HCT116 (cell line): ENCODE results near the gene DDX39A. TPM values are rescaled to one million over a fixed set of nuclear protein-coding genes. Genes with fewer than 3 reads are reported as not detected.

Source experiments
- ATAC-seq: fragments of 200-7000 bp; cut with Tn5 transposase; 2 replicates; pipeline ENCODE4 v1.9.1; 2020; ENCODE audit warnings: mild to moderate bottlenecking, moderate library complexity
- BruUV-seq: library from RNA; stranded (reverse); fragments of 400-500 nt; replicated peaks from 2 replicates; lab custom pipeline; 2021; lab: Mats Ljungman, UMichigan
- CTCF ChIA-PET: fragments of 300-600 bp; sonication (Branson Sonifier 250); formaldehyde crosslinking; loops from one replicate; lab custom pipeline; 2021; ENCODE audit warnings: antibody characterized with exemption; lab: Charles Lee
- POLR2A ChIA-PET: fragments of 300-600, 350-600 bp; sonication (Branson Sonifier 250); formaldehyde crosslinking; loops from one replicate; lab custom pipeline; 2021; ENCODE audit warnings: antibody characterized with exemption; lab: Charles Lee
- RAD21 ChIA-PET, 2 experiments: fragments of 300-600 bp; sonication (Branson Sonifier 250); formaldehyde crosslinking; loops; one replicate each; lab custom pipeline; 2023; ENCODE audit warnings: low total read pairs in 2 of 2; ENCODE audit not compliant: uncharacterized antibody in 2 of 2, unreplicated experiment in 2 of 2, low non-redundant PET in 1 of 2; lab: Charles Lee
- DNase-seq: peaks from one replicate; pipeline ENCODE4 v3.0.0-alpha.2; 2010; ENCODE audit warnings: low read depth, low spot score
- H2AFZ ChIP-seq: fragments of 200-600 bp; shearing (Covaris generic), sonication (generic); 2 replicates; pipeline ENCODE4 v1.6.1; 2017; ENCODE audit warnings: low read depth, mixed run types, mixed read lengths, antibody characterized with exemption, low read length; ENCODE audit not compliant: poor library complexity, severe bottlenecking
- H3K27ac ChIP-seq: 2 replicates; pipeline ENCODE4 v1.5.1; 2012; ENCODE audit warnings: low read depth, low read length
- H3K27me3 ChIP-seq: fragments of 200-600 bp; sonication (generic); 2 replicates; pipeline ENCODE4 v1.6.1; 2016; ENCODE audit warnings: mixed run types, low read length, mixed read lengths; ENCODE audit not compliant: insufficient read depth
- H3K36me3 ChIP-seq, 2 experiments: fragments of 200-500 bp in 1 of 2; fragments of 200-600 bp in 1 of 2; sonication (Bioruptor generic) in 1 of 2; sonication (generic) in 1 of 2; 2 replicates each; pipeline versions ENCODE4 v1.5.1 to v1.6.1; 2014 to 2016; ENCODE audit warnings: low read length in 2 of 2, inconsistent platforms in 1 of 2, mixed read lengths in 1 of 2, mixed run types in 1 of 2; ENCODE audit not compliant: insufficient read depth in 2 of 2, control insufficient read depth in 1 of 2
- H3K4me1 ChIP-seq, 2 experiments: fragments of 200-600 bp in 1 of 2; sonication (generic) in 1 of 2; 2 replicates each; pipeline versions ENCODE4 v1.5.1 to v1.6.1; 2012 to 2017; ENCODE audit warnings: low read length in 2 of 2, inconsistent platforms in 1 of 2, mild to moderate bottlenecking in 1 of 2, mixed read lengths in 1 of 2, mixed run types in 1 of 2, moderate library complexity in 1 of 2; ENCODE audit not compliant: insufficient read depth in 2 of 2, control insufficient read depth in 1 of 2
- H3K4me2 ChIP-seq: fragments of 200-600 bp; sonication (generic); 2 replicates; pipeline ENCODE4 v1.6.1; 2017; ENCODE audit warnings: mixed run types, low read length, mixed read lengths
- H3K4me3 ChIP-seq, 2 experiments: fragments of 200-600 bp in 1 of 2; sonication (generic) in 1 of 2; replicated peaks in 1 of 2; 2 replicates each; pipeline ENCODE4 v1.5.1; 2011 to 2016; ENCODE audit warnings: low read length in 2 of 2, control low read depth in 1 of 2, low read depth in 1 of 2, mild to moderate bottlenecking in 1 of 2, mixed read lengths in 1 of 2, mixed run types in 1 of 2
- H3K79me2 ChIP-seq: fragments of 200-600 bp; sonication (generic); 2 replicates; pipeline ENCODE4 v1.6.1; 2017; ENCODE audit warnings: mild to moderate bottlenecking, mixed run types, low read length, moderate library complexity, mixed read lengths; ENCODE audit not compliant: insufficient read depth
- H3K9ac ChIP-seq: fragments of 200-600 bp; sonication (generic); 2 replicates; pipeline ENCODE4 v1.6.1; 2016; ENCODE audit warnings: low read length, mixed read lengths
- H3K9me2 ChIP-seq: fragments of 200-600 bp; sonication (generic), shearing (Covaris generic); 2 replicates; pipeline ENCODE4 v1.6.1; 2017; ENCODE audit warnings: mixed run types, mild to moderate bottlenecking, moderate library complexity; ENCODE audit not compliant: insufficient read depth
- H3K9me3 ChIP-seq, 2 experiments: fragments of 200-500 bp in 1 of 2; fragments of 200-600 bp in 1 of 2; sonication (Bioruptor generic) in 1 of 2; sonication (generic) in 1 of 2; 2 replicates each; pipeline ENCODE4 v1.6.1; 2014 to 2017; ENCODE audit warnings: low read length in 2 of 2, mixed read lengths in 2 of 2, inconsistent platforms in 1 of 2, low read depth in 1 of 2, mild to moderate bottlenecking in 1 of 2, mixed run types in 1 of 2, moderate library complexity in 1 of 2; ENCODE audit not compliant: control insufficient read depth in 1 of 2, insufficient read depth in 1 of 2
- H4K20me1 ChIP-seq: fragments of 200-600 bp; sonication (generic), shearing (Covaris generic); 2 replicates; pipeline ENCODE4 v1.6.1; 2017; ENCODE audit warnings: mixed run types, mild to moderate bottlenecking, moderate library complexity; ENCODE audit not compliant: insufficient read depth
- CBX3 ChIP-seq: IDR thresholded peaks from 2 replicates; pipeline ENCODE4 v1.6.1; 2012; ENCODE audit warnings: low read depth
- CEBPB ChIP-seq: IDR thresholded peaks from 2 replicates; pipeline ENCODE4 v1.6.1; 2012; ENCODE audit warnings: low read depth
- EGR1 ChIP-seq: IDR thresholded peaks from 2 replicates; pipeline ENCODE4 v1.6.1; 2012; ENCODE audit warnings: low read depth
- ELF1 ChIP-seq: IDR thresholded peaks from 2 replicates; pipeline ENCODE4 v1.6.1; 2012; ENCODE audit warnings: low read depth, borderline replicate concordance
- EZH2 ChIP-seq: fragments of 200-600 bp; sonication (generic); IDR thresholded peaks from 2 replicates; pipeline ENCODE4 v1.6.1; 2017; ENCODE audit warnings: antibody characterized with exemption, mixed run types
- EZH2phosphoT487 ChIP-seq: fragments of 200-600 bp; IDR thresholded peaks from 2 replicates; pipeline ENCODE4 v1.6.1; 2018; ENCODE audit warnings: antibody characterized with exemption, borderline replicate concordance
- FOSL1 ChIP-seq: IDR thresholded peaks from 2 replicates; pipeline ENCODE4 v1.6.1; 2012; ENCODE audit warnings: low read depth
- POLR2A ChIP-seq: IDR thresholded peaks from 2 replicates; pipeline ENCODE4 v1.7.0; 2011; ENCODE audit warnings: borderline replicate concordance; ENCODE audit not compliant: insufficient read depth, insufficient read length; ENCODE audit errors: extremely low read depth
- RAD21 ChIP-seq: IDR thresholded peaks from 2 replicates; pipeline ENCODE4 v1.6.1; 2012; ENCODE audit warnings: low read depth, mild to moderate bottlenecking
- SIN3A ChIP-seq: IDR thresholded peaks from 2 replicates; pipeline ENCODE4 v1.6.1; 2012; ENCODE audit warnings: low read depth
- SRF ChIP-seq: IDR thresholded peaks from 2 replicates; pipeline ENCODE4 v1.6.1; 2012; ENCODE audit warnings: low read depth
- TCF7L2 ChIP-seq: IDR thresholded peaks from 2 replicates; pipeline ENCODE4 v1.7.0; 2011; ENCODE audit warnings: borderline replicate concordance, inconsistent platforms; ENCODE audit not compliant: insufficient read depth, insufficient read length; ENCODE audit errors: extremely low read depth
- YY1 ChIP-seq: IDR thresholded peaks from 2 replicates; pipeline ENCODE4 v1.6.1; 2011; ENCODE audit warnings: low read length, low read depth, moderate library complexity, mild to moderate bottlenecking; ENCODE audit not compliant: insufficient replicate concordance; ENCODE audit errors: extremely low read depth
- ZFX ChIP-seq: fragments of 450-650 bp; IDR thresholded peaks from 2 replicates; pipeline ENCODE4 v1.6.1; 2017
- ZNF274 ChIP-seq: fragments of 200-500 bp; sonication (Bioruptor generic); IDR thresholded peaks from 2 replicates; pipeline ENCODE4 v1.6.1; 2014; ENCODE audit warnings: mild to moderate bottlenecking, low read depth, low read length, inconsistent platforms
- intact Hi-C: fragments of 100-400 bp; cut with micrococcal nuclease; formaldehyde crosslinking; loops from 2 replicates; pipeline ENCODE4 v1.10.0; 2022
- total RNA-seq: library from RNA; stranded (reverse); gene quantifications from one replicate; pipeline ENCODE4 v1.2.1, GENCODE V29; 2021; ENCODE audit not compliant: unreplicated experiment
- TF ChIP-seq, protein P1 (sequence below): IDR thresholded peaks from 2 replicates; pipeline ENCODE4 v1.6.1; 2012; ENCODE audit warnings: low read depth
- TF ChIP-seq, protein P2 (sequence below): IDR thresholded peaks from 2 replicates; pipeline ENCODE4 v1.6.1; 2011; ENCODE audit warnings: mild to moderate bottlenecking, low read length, moderate library complexity; ENCODE audit not compliant: insufficient replicate concordance; ENCODE audit errors: extremely low read depth
- TF ChIP-seq, protein P3 (sequence below), 3 experiments: fragments of 200-600 bp in 1 of 3; sonication (generic) in 1 of 3; IDR thresholded peaks in 2 of 3; conservative IDR thresholded peaks in 1 of 3; 2 replicates each; pipeline ENCODE4 v1.5.1; 2012 to 2017; ENCODE audit warnings: low read depth in 2 of 3, low read length in 2 of 3, antibody characterized with exemption in 1 of 3, borderline replicate concordance in 1 of 3, control low read depth in 1 of 3, mild to moderate bottlenecking in 1 of 3, mixed read lengths in 1 of 3, mixed run types in 1 of 3, moderate library complexity in 1 of 3; ENCODE audit not compliant: insufficient read depth in 1 of 3

The DDX39A gene
- total RNA-seq, 1 experiment from 2014 or later: 152 TPM

DNA sequence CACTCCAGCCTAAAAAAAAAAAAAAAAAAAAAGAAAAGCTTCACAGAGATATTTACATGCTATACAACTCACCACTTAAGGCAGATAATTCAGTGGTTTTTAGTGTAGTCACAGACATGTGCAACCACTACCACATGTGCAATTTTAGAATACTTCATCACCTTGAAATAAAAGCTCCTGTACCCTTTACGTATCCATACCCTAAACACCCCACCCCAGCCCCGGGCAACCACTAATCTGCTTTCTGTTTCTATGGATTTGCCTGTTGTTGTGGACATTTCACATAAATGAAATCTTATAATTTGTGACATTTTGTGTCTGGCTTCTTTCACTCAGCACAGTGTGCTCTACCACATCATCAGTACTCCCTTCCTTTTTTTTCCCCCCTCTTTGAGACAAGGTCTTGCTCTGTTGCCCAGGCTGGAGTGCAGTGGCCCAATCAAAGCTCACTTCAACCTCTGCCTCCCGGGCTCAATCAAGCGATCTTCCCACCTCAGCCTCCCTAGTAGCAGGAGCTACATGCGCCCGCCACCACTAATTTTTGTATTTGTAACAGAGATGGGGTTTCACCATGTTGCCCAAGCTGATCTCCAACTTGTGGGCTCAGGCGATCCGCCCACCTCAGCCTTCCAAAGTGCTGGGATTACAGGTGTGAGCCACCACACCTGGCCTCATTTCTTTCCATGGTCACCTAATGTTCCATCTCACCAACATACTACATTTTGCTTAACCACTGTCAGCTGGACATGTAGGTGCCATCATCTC is 4.0 kb downstream of the DDX39A start:
- Histone ChIP-seq H4K20me1 (peaks cover 21% of the 10 kb centered on the region; the same call in 1 of the 2 replicates), H3K9ac (no peak overlapping the region), H3K9me3 (no peaks in the 10 kb centered on the region), H3K4me2 (no peak overlapping the region), H3K9me2 (no peaks in the 10 kb centered on the region), H3K4me3 (no peak overlapping the region), H3K36me3 (peaks cover 24 to 32% of the 10 kb centered on the region in 2 experiments), H3K4me1 (peaks cover 10 to 29% of the 10 kb centered on the region in 2 experiments), H3K27ac (no peak overlapping the region; the same call in 1 of the 2 replicates), H2AFZ (no peak overlapping the region), H3K27me3 (no peaks in the 10 kb centered on the region), H3K79me2 (peaks cover 84% of the 10 kb centered on the region)
- RAD21 ChIA-PET: no interaction called here
- CTCF ChIA-PET: no interaction called here
- TF ChIP-seq EGR1: no peak
- no peak for TF ChIP-seq YY1
- no peak for TF ChIP-seq RAD21
- no peak for TF ChIP-seq CBX3
- TF ChIP-seq, protein P1, sequence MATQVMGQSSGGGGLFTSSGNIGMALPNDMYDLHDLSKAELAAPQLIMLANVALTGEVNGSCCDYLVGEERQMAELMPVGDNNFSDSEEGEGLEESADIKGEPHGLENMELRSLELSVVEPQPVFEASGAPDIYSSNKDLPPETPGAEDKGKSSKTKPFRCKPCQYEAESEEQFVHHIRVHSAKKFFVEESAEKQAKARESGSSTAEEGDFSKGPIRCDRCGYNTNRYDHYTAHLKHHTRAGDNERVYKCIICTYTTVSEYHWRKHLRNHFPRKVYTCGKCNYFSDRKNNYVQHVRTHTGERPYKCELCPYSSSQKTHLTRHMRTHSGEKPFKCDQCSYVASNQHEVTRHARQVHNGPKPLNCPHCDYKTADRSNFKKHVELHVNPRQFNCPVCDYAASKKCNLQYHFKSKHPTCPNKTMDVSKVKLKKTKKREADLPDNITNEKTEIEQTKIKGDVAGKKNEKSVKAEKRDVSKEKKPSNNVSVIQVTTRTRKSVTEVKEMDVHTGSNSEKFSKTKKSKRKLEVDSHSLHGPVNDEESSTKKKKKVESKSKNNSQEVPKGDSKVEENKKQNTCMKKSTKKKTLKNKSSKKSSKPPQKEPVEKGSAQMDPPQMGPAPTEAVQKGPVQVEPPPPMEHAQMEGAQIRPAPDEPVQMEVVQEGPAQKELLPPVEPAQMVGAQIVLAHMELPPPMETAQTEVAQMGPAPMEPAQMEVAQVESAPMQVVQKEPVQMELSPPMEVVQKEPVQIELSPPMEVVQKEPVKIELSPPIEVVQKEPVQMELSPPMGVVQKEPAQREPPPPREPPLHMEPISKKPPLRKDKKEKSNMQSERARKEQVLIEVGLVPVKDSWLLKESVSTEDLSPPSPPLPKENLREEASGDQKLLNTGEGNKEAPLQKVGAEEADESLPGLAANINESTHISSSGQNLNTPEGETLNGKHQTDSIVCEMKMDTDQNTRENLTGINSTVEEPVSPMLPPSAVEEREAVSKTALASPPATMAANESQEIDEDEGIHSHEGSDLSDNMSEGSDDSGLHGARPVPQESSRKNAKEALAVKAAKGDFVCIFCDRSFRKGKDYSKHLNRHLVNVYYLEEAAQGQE: no peak
- TF ChIP-seq TCF7L2: no peak
- TF ChIP-seq CEBPB: no peak
- TF ChIP-seq SRF: no peak
- no peak for TF ChIP-seq POLR2A
- TF ChIP-seq EZH2: no peak
- no peak for TF ChIP-seq ZFX
- no peak for TF ChIP-seq EZH2phosphoT487
- no peak for TF ChIP-seq ZNF274
- no peak for TF ChIP-seq SIN3A
- no peak for TF ChIP-seq FOSL1
- TF ChIP-seq, protein P2, sequence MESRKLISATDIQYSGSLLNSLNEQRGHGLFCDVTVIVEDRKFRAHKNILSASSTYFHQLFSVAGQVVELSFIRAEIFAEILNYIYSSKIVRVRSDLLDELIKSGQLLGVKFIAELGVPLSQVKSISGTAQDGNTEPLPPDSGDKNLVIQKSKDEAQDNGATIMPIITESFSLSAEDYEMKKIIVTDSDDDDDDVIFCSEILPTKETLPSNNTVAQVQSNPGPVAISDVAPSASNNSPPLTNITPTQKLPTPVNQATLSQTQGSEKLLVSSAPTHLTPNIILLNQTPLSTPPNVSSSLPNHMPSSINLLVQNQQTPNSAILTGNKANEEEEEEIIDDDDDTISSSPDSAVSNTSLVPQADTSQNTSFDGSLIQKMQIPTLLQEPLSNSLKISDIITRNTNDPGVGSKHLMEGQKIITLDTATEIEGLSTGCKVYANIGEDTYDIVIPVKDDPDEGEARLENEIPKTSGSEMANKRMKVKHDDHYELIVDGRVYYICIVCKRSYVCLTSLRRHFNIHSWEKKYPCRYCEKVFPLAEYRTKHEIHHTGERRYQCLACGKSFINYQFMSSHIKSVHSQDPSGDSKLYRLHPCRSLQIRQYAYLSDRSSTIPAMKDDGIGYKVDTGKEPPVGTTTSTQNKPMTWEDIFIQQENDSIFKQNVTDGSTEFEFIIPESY: no peak
- TF ChIP-seq, protein P3, sequence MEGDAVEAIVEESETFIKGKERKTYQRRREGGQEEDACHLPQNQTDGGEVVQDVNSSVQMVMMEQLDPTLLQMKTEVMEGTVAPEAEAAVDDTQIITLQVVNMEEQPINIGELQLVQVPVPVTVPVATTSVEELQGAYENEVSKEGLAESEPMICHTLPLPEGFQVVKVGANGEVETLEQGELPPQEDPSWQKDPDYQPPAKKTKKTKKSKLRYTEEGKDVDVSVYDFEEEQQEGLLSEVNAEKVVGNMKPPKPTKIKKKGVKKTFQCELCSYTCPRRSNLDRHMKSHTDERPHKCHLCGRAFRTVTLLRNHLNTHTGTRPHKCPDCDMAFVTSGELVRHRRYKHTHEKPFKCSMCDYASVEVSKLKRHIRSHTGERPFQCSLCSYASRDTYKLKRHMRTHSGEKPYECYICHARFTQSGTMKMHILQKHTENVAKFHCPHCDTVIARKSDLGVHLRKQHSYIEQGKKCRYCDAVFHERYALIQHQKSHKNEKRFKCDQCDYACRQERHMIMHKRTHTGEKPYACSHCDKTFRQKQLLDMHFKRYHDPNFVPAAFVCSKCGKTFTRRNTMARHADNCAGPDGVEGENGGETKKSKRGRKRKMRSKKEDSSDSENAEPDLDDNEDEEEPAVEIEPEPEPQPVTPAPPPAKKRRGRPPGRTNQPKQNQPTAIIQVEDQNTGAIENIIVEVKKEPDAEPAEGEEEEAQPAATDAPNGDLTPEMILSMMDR (IDR thresholded peaks at IDR 0.05 in 2 of 3, conservative IDR thresholded peaks at IDR 0.05 in 1 of 3; ENCODE audit: borderline replicate concordance in 1 of 3, insufficient read depth in 1 of 3, low read depth in 2 of 3, low read length in 2 of 3): no peak
- no peak for TF ChIP-seq ELF1
- ATAC-seq: no peak
- BruUV-seq: no TSS peak
- intact Hi-C loops: no loop called here
- POLR2A ChIA-PET: interaction anchor here (0.6 to 0.9 kb wide), 4 partner anchors 9 to 163 kb away, joined by 3 to 4 read pairs (median 3); no protein-coding TSS in a partner anchor
- DNase-seq: no peak
